ENCODE results near the gene MRPS27. TPM values are rescaled to one million over a fixed set of nuclear protein-coding genes. Genes with fewer than 3 reads are reported as not detected.

MRPS27 gene
- total and polyA plus RNA-seq, 9 of the 15 experiments (the other 6 are each of a cell fraction or from before 2014, with no cell fraction given): 73.6 to 144 (median 106) TPM

DNA sequence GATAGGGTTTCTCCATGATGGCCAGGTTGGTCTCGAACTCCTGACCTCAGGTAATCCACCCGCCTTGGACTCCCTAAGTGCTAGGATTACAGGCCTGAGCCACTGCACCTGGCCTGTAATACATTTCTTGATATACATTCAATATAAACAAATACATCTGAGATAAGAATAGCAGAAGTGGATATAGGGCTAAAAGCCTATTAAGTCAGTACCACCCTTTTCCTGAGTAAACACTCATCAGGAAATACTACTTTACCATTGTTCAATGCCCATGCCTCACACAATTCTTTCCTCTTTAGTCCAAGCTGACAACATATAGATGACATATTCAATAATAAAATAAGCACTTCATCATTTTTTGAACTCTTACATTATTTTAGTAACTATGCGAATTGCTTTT is 64.8 kb downstream of the MRPS27 start:
- BruUV-seq (replicated peaks): no TSS peak
- ChIA-PET CTCF (ENCODE audit: low intra/inter-chr PET ratio) (no interaction called here), POLR2A (interaction anchor here (1.2 to 1.6 kb wide), 2 partner anchors 9 to 10 kb away, joined by 4 to 5 read pairs; no protein-coding TSS in a partner anchor)
- 93% methylated on average over 3 of the region's 3 CpGs for WGBS (ENCODE audit: insufficient coverage, low coverage, missing lambda C conversion rate)
- Histone ChIP-seq H4K20me1 (replicated peaks; ENCODE audit: control insufficient read depth, insufficient read depth, low read length) (no peaks in the 10 kb centered on the region), H3K4me3 (no peak overlapping the region), H3K9ac (ENCODE audit: insufficient read depth in 1 of 2, low read depth in 2 of 2, low read length in 2 of 2) (no peak overlapping the region), H3K36me3 (ENCODE audit: control insufficient read depth, insufficient read depth, low read length) (peaks cover 17% of the 10 kb centered on the region; the same call in 2 of the 3 replicates), H3K4me1 (replicated peaks in 1 of 2; ENCODE audit: control insufficient read depth in 2 of 2, insufficient read depth in 2 of 2, low read length in 2 of 2) (peaks cover 0 to 5% of the 10 kb centered on the region in 2 experiments; a peak in 2 of 5 replicates), H3K27me3 (ENCODE audit: control insufficient read depth in 2 of 2, insufficient read depth in 2 of 2, low read length in 2 of 2) (no peaks in the 10 kb centered on the region), H3K9me3 (replicated peaks; ENCODE audit: control insufficient read depth, insufficient read depth, low read depth, low read length) (no peaks in the 10 kb centered on the region), H3K79me2 (ENCODE audit: control insufficient read depth, insufficient read depth, low read length) (peaks cover 31% of the 10 kb centered on the region; the same call in 2 of the 3 replicates), H3K9me1 (ENCODE audit: control insufficient read depth, insufficient read depth, low read length) (no peaks in the 10 kb centered on the region), H3K27ac (ENCODE audit: extremely low read depth, low read depth, low read length) (no peak overlapping the region), H3K4me2 (ENCODE audit: insufficient read depth, low read length) (no peak overlapping the region), H2AFZ (ENCODE audit: low read depth, low read length) (no peak overlapping the region)
- DNase-seq (ENCODE audit: extremely low read depth in 1 of 4, low spot score in 3 of 4) (no peak), FAIRE-seq (no peak), ATAC-seq (no peak)
- in situ Hi-C loops (cut with MboI): no loop called here
- TF ChIP-seq, protein P1, sequence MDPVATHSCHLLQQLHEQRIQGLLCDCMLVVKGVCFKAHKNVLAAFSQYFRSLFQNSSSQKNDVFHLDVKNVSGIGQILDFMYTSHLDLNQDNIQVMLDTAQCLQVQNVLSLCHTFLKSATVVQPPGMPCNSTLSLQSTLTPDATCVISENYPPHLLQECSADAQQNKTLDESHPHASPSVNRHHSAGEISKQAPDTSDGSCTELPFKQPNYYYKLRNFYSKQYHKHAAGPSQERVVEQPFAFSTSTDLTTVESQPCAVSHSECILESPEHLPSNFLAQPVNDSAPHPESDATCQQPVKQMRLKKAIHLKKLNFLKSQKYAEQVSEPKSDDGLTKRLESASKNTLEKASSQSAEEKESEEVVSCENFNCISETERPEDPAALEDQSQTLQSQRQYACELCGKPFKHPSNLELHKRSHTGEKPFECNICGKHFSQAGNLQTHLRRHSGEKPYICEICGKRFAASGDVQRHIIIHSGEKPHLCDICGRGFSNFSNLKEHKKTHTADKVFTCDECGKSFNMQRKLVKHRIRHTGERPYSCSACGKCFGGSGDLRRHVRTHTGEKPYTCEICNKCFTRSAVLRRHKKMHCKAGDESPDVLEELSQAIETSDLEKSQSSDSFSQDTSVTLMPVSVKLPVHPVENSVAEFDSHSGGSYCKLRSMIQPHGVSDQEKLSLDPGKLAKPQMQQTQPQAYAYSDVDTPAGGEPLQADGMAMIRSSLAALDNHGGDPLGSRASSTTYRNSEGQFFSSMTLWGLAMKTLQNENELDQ (CRISPR knock-in tag; IDR thresholded peaks at IDR 0.05; ENCODE audit: borderline replicate concordance): no peak
- TF ChIP-seq ARNT (IDR thresholded peaks at IDR 0.05) (no peak), ZNF41 (CRISPR knock-in tag; conservative IDR thresholded peaks at IDR 0.05) (no peak), ETV6 (IDR thresholded peaks at IDR 0.05; ENCODE audit: borderline replicate concordance in 1 of 2, low read depth in 2 of 2, low read length in 1 of 2) (no peak), ETV6 (CRISPR knock-in tag; IDR thresholded peaks at IDR 0.05; ENCODE audit: borderline replicate concordance) (no peak)
- intact Hi-C loops (cut with micrococcal nuclease): no loop called here
